Vagina (tissue), 2 donors: ENCODE data around the gene CUX1.

Source experiments
- POLR2A ChIP-seq, 2 donors: fragments of 450-650 bp; IDR thresholded peaks; one replicate each; pipeline ENCODE4 v1.6.1; 2017; ENCODE audit warnings: antibody characterized with exemption in 2 of 2, mild to moderate bottlenecking in 2 of 2, moderate library complexity in 2 of 2
- POLR2AphosphoS5 ChIP-seq, 2 donors: sonication (generic); formaldehyde crosslinking; IDR thresholded peaks; one replicate each; pipeline ENCODE4 v1.9.0; 2017; ENCODE audit warnings: antibody characterized with exemption in 2 of 2, mild to moderate bottlenecking in 2 of 2, low read depth in 1 of 2; ENCODE audit not compliant: insufficient read depth in 1 of 2

- TF ChIP-seq POLR2A (IDR thresholded peaks at IDR 0.05), result no peak
- TF ChIP-seq POLR2AphosphoS5 (IDR thresholded peaks at IDR 0.05; ENCODE audit: insufficient read depth in 1 of 2, low read depth in 1 of 2), result no peak
These were observed 28.9 kb upstream of the CUX1 start for GRCh38 chr7:101788517-101788916.
